HG03354 (cell line): Measurements from ENCODE around the gene EP400.

Source experiments
- ATAC-seq: cut with Tn5 transposase; IDR thresholded peaks from one replicate; pipeline ENCODE4 v1.9.1; 2021; ENCODE audit warnings: mild to moderate bottlenecking; ENCODE audit not compliant: unreplicated experiment, poor library complexity, severe bottlenecking

Gene EP400

GRCh38 chr12:132012919-132013568 lies 63.3 kb downstream of the EP400 start:
- ATAC-seq, result no peak

- no peak for ATAC-seq
Observed at GRCh38 chr12:132014092-132014914, 64.6 kb downstream of the EP400 start.

GRCh38 chr12:132014915-132015280 lies 65.2 kb downstream of the EP400 start:
- no peak for ATAC-seq

- ATAC-seq, result no peak
Observed at GRCh38 chr12:132015686-132016430, 66.1 kb downstream of the EP400 start.

- no peak for ATAC-seq
Observed at GRCh38 chr12:132018193-132018916, 68.6 kb downstream of the EP400 start.

GRCh38 chr12:132019891-132020290 lies 70.1 kb downstream of the EP400 start:
- no peak for ATAC-seq

GRCh38 chr12:132020292-132020691 lies 70.5 kb downstream of the EP400 start:
- ATAC-seq, result no peak

GRCh38 chr12:132021031-132021871 lies 71.5 kb downstream of the EP400 start:
- no peak for ATAC-seq

- no peak for ATAC-seq
Observed at GRCh38 chr12:132021965-132022364, 72.2 kb downstream of the EP400 start.

GRCh38 chr12:132023658-132024057 lies 73.9 kb downstream of the EP400 start:
- ATAC-seq, result no peak

GRCh38 chr12:132024758-132025157 lies 75.0 kb downstream of the EP400 start:
- no peak for ATAC-seq

GRCh38 chr12:132025526-132025925 lies 75.8 kb downstream of the EP400 start:
- ATAC-seq, result no peak

- ATAC-seq, result no peak
Observed at GRCh38 chr12:132026061-132026795, 76.5 kb downstream of the EP400 start.

GRCh38 chr12:132026796-132027500 lies 77.2 kb downstream of the EP400 start:
- ATAC-seq, result no peak

- no peak for ATAC-seq
Observed at GRCh38 chr12:132027636-132028035, 77.9 kb downstream of the EP400 start.

- ATAC-seq, result no peak
Observed at GRCh38 chr12:132028111-132028510, 78.4 kb downstream of the EP400 start.

GRCh38 chr12:132029503-132030300 lies 80.0 kb downstream of the EP400 start:
- ATAC-seq, result no peak
